Activated T-cell treated with anti-CD3 and anti-CD28 coated beads for 4 hours (primary cell): ENCODE data around the gene WDR38.

Experiments used
- DNase-seq: peaks from one replicate; pipeline ENCODE4 v3.0.0-alpha.2; 2020

The WDR38 gene

DNA sequence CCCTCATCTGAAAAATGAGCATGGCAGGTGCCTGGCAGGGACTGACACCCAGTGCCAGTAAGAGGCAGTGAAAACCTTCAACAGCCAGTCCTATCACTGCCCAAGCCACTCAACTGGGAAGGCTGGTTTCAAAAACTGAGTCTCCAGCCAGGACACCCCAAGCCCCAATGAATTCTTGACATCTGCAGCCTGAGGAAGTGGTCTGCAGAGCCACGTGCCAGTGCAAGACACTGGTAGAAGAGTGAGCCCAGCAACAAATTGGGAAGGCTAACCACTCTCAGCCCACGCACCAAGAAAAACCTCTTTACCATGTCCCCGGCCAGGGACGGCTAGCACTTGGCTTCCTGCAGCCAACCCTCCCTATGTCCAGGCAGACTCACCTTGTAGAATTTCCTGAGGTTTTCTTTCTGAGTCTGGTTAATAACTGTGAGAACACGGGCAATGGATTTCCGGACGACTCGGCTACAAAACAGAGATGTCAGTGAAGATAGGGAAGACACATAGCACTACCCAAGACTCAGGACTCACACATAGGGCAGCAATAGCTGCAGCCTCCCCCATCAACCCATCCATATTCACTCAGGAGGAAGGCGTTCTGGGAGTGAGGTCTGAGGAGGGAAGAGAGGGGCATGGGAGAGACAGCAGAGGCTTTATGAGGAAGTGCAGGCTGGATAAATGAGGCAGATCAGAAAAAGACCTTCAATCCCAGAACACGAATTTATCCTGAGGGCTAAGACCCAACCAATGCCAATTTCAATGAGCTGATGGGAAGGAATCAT is 6.7 kb downstream of the WDR38 start:
- no peak for DNase-seq

- no peak for DNase-seq
Observed at GRCh38 chr9:124860582-124861341, 7.5 kb downstream of the WDR38 start.

- peak; percentile 94 for DNase-seq
Observed at GRCh38 chr9:124861342-124862229, 8.3 kb downstream of the WDR38 start, which contains the start of the genes ARPC5L and RPL35. Gene ARPC5L, plus strand, starts transcription at chr9:124862130. Its CDS starts 7,161 bp downstream, at chr9:124869291. Gene RPL35, minus strand, starts transcription at chr9:124861957. Its CDS starts 45 bp downstream, at chr9:124861912.

DNA sequence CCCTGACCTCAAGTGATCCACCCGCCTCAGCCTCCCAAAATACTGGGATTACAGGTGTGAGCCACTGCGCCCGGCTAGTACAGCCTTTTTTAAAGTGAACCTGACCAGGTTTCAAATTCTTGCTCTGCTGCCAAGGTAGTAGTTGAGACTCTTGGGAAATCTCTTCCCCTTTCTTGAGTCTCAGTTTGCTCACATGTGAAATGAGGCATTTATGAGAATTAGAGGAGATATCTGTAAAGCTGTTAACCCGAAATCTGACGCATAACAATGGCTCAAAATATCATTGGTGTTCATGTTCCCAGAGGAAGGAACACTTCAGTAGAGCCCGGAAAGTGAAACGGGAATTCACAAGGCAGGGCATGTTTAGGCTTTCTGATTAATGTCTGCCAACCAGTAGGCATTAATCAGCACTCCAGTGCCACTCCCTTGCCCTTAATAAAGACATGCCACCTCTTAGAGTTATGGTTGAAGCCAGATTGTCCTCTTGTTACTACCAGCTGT is 10.2 kb downstream of the WDR38 start:
- no peak for DNase-seq

- DNase-seq: peak; percentile 90
Observed at GRCh38 chr9:124868511-124869465, 15.5 kb downstream of the WDR38 start.

- peak; percentile 35 for DNase-seq
Observed at GRCh38 chr9:124869466-124869985, 16.3 kb downstream of the WDR38 start.

DNA sequence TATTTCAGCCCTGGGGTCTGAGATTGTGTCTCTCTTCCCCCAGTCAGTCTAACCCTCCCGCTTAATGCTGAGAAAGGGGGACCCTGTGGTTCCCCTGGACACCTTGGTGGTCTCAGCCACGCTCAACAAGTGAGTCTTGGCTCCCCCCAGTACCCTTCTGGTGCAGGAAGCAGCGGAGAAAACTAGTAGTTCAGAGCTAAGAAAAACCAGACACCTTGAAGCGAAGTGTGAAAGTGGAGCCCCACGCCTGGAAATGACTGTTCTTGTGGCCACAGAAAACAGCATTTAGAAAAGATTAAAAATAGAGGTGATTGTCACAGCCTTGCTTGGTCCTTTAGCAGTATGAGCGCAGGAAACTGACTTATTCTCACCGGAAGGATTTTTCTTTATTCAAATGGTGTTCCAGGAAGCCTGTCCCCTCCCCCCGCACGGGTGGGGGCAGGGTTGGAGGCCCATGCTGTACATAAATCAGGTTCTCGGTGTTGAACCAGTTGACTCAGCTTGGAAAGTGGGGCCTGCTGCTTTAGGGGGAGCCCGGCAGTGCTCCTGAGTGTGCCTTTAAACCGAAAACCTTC is 16.8 kb downstream of the WDR38 start:
- peak; percentile 81 for DNase-seq

DNA sequence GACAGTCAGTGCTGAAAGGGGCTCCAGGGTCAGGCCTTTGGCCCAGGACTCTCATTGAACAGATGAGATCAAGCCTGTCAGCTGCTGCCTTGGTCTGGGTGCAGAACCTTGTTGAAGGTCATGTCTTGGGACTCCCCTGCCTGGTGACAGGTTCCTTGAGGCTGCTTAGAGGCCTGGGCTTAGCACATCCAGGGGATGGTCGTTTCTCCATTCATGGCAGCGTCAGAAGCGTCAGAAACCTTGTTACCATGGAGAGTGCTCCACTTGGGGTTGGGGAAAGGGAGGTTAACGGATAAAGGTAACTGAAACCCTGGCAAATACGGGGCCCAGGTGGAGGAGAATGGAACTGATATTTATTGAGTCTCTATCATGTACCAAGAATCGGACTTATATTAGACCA is 17.5 kb downstream of the WDR38 start:
- no peak for DNase-seq

- DNase-seq: no peak
Observed at GRCh38 chr9:124871156-124871561, 17.9 kb downstream of the WDR38 start.

- no peak for DNase-seq
Observed at GRCh38 chr9:124873664-124874063, 20.4 kb downstream of the WDR38 start.

DNA sequence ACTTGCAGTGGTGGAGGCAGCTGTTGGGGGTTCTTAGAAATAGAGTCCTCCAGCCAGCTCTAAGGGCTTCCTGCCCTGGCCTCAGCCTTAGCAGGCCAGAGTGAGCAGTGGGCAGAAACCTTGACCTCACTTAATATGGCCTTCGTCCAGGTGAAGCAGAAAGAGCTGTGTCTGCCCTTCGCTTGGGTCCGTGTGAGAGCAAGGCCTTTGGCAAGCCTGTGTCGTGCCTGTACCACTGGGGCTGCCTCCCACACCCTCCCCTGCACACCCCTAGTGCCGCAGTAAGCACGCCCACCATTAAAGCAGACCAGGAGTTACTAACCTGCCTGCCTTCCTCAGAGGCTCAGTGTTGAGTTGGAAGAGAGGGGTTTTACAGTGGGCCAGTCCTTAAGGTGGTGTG is 22.2 kb downstream of the WDR38 start:
- no peak for DNase-seq

DNA sequence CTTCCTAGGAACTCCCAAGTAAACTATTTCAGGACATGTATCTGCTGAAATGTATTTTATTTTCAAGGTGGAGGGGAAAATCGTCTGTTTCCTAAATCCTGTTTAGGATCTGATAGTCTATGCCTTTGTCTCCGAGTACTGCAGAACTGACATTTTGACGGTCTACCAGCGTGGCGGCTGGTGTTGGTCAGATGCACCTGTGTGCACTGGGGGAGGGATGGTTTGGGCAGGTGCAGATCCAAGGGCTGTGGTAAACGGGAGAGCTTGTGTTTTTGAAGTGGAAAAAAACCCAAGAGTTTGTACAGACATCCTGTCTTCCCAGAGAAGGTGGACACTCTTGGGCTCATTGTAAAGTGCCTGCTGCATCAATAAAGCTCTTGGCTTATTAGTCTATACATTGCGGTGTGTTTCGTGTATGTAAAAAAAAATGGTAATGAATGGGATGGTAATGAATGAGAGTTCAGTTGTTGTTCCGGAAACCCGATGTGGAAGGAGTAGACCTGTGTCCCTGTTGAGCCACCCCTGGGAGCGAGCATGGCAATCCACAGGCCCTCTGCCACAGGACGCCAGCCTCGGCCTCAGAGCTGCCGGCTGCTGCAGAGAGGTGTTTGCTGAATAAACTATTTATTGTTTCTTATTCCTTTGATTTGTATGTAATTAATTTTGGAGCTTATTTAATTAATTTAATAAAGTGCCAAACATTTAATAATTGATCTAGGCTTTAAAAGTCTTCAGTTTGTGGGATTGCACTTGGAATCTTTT is 23.9 kb downstream of the WDR38 start:
- no peak for DNase-seq

DNA sequence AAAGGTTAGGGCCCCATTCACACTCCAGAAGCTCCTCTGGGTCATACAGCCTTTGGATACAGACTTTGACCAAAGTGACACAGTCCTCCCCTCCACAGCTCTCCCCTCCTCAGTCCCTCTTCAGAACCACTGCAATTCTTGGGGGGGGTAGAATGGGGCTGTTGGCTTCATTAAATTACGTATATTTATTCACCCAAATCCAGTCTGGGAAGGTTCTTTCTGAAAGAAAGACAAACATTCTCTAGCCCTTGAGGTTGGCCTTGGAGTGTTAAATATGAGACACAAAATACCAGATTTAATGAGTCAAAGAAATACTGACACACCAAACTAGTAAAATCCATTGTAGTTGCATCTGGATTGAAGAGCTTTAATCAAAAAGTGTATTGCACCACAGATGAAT is 24.8 kb downstream of the WDR38 start:
- DNase-seq: no peak

DNA sequence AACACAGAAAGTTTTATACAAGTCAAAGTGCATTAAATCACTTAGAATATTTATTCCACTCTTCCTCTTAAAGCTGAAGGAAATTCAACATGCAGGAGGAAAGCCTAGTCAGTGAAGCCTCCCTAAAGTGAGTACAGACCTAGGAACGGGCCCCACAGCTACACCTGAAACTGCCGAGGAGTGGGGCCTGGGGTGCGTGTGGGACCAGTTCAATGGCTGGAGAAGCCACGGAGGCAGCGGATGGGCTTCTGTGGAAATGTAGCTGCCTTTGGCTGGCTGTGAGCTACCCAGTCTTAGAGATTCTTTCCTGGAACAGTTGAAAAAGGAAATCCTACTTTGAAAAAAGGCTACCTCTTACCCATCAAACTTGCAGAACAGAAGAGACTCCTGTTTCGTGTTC is 25.3 kb downstream of the WDR38 start:
- DNase-seq: no peak

- no peak for DNase-seq
Observed at GRCh38 chr9:124879226-124879625, 26.0 kb downstream of the WDR38 start.

GRCh38 chr9:124880501-124880900 is 27.2 kb downstream of the WDR38 start:
- no peak for DNase-seq

- DNase-seq: no peak
Observed at GRCh38 chr9:124881138-124881743, 28.0 kb downstream of the WDR38 start.

DNA sequence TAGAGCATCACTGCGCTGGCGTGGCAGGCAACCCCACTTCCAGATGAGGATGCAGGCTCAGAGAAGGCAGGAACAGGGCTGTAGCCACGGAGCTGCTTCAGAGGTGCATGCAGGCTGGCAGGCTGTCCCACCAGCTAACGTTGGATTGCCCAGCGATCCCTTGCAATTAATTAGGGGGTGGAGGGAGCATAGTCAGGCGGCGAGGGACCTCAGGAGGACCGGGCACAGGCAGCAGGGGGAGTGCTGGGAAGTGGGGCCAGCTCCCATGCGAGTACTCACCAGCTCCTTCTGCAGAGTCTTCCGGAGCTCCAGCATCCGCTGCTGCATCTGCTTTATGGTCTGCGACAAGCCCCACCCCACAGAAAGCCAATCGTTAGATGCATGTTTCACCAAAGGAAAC is 29.0 kb downstream of the WDR38 start:
- DNase-seq: no peak

- DNase-seq: no peak
Observed at GRCh38 chr9:124884376-124884775, 31.1 kb downstream of the WDR38 start.

- no peak for DNase-seq
Observed at GRCh38 chr9:124885551-124885950, 32.3 kb downstream of the WDR38 start.
